ENCODE data around the gene SLC25A51.

DNA sequence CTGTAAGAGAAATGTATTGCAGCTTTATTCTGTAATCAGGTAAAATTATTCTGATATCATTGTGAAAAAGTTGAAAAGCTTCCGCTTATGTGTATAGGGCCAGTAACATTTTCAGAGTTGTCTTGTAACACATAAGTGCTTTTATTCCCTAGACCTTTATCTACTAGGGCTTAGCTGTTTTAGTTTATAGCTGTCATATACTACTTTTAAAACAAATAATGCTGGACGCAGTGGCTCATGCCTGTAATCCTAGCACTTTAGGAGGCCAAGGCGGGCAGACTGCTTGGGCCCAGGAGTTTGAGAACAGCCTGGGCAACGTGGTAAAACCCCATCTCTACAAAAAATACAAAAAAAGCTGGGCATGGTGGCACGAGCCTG is 33.1 kb downstream of the SLC25A51 start:
- TF ChIP-seq, protein P1, sequence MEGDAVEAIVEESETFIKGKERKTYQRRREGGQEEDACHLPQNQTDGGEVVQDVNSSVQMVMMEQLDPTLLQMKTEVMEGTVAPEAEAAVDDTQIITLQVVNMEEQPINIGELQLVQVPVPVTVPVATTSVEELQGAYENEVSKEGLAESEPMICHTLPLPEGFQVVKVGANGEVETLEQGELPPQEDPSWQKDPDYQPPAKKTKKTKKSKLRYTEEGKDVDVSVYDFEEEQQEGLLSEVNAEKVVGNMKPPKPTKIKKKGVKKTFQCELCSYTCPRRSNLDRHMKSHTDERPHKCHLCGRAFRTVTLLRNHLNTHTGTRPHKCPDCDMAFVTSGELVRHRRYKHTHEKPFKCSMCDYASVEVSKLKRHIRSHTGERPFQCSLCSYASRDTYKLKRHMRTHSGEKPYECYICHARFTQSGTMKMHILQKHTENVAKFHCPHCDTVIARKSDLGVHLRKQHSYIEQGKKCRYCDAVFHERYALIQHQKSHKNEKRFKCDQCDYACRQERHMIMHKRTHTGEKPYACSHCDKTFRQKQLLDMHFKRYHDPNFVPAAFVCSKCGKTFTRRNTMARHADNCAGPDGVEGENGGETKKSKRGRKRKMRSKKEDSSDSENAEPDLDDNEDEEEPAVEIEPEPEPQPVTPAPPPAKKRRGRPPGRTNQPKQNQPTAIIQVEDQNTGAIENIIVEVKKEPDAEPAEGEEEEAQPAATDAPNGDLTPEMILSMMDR (IDR thresholded peaks at IDR 0.05 in 4 of 5, conservative IDR thresholded peaks at IDR 0.05 in 1 of 5) = no peak
- no peak for TF ChIP-seq POLR2A (IDR thresholded peaks at IDR 0.05)

Data from gastrocnemius medialis (tissue), 4 donors.